IMR-90 (cell line): ENCODE results near the gene CDH2. TPM values are rescaled to one million over a fixed set of nuclear protein-coding genes. Genes with fewer than 3 reads are reported as not detected.

ENCODE experiments used
- ATAC-seq: fragments of 200-7000 bp; cut with Tn5 transposase; 2 replicates; pipeline ENCODE4 v1.9.1; 2020; ENCODE audit warnings: low read depth, mild to moderate bottlenecking, moderate library complexity
- BruUV-seq: library from RNA; stranded (reverse); fragments of 400-500 nt; replicated peaks from 2 replicates; lab custom pipeline; 2021; lab: Mats Ljungman, UMichigan
- CTCF ChIA-PET: fragments of 300-600 bp; formaldehyde crosslinking; extraction: SDS; loops from one replicate; lab custom pipeline; 2021; ENCODE audit warnings: antibody characterized with exemption; lab: Yijun Ruan, JAX
- POLR2A ChIA-PET: fragments of 300-600 bp; sonication (Branson Sonifier 250); formaldehyde crosslinking; loops from one replicate; lab custom pipeline; 2022; ENCODE audit warnings: antibody characterized with exemption; ENCODE audit not compliant: unreplicated experiment; lab: Charles Lee
- DNase-seq: peaks from one replicate; pipeline ENCODE4 v3.0.0; 2013
- H2AFZ ChIP-seq: replicated peaks from 2 replicates; pipeline ENCODE3; 2013; ENCODE audit warnings: low read length, mild to moderate bottlenecking; ENCODE audit not compliant: poor library complexity
- H2AK5ac ChIP-seq: 2 replicates; pipeline ENCODE4 v1.6.1; 2013; ENCODE audit warnings: low read depth, low read length, inconsistent platforms
- H2AK9ac ChIP-seq: replicated peaks from 2 replicates; pipeline ENCODE3; 2013; ENCODE audit warnings: mild to moderate bottlenecking, low read depth, low read length, moderate library complexity; ENCODE audit not compliant: poor library complexity
- H2BK120ac ChIP-seq: 2 replicates; pipeline ENCODE4 v1.6.1; 2013; ENCODE audit warnings: low read depth, low read length, inconsistent platforms
- H2BK15ac ChIP-seq: 3 replicates; pipeline ENCODE4 v1.6.1; 2013; ENCODE audit warnings: low read depth, low read length, inconsistent platforms
- H2BK20ac ChIP-seq: 2 replicates; pipeline ENCODE4 v1.6.1; 2013; ENCODE audit warnings: low read depth, mild to moderate bottlenecking, inconsistent platforms, low read length, moderate library complexity
- H2BK5ac ChIP-seq: 2 replicates; pipeline ENCODE4 v1.6.1; 2013; ENCODE audit warnings: mild to moderate bottlenecking, low read depth, low read length, inconsistent platforms; ENCODE audit not compliant: poor library complexity, severe bottlenecking
- H3K14ac ChIP-seq: replicated peaks from 2 replicates; pipeline ENCODE4 v1.6.1; 2013; ENCODE audit warnings: low read depth, low read length, inconsistent platforms
- H3K18ac ChIP-seq: 2 replicates; pipeline ENCODE4 v1.6.1; 2013; ENCODE audit warnings: low read depth, low read length, control low read depth
- H3K23ac ChIP-seq: 2 replicates; pipeline ENCODE4 v1.6.1; 2013; ENCODE audit warnings: low read depth, low read length, inconsistent platforms
- H3K27ac ChIP-seq: 2 replicates; pipeline ENCODE4 v1.5.1; 2013; ENCODE audit warnings: mild to moderate bottlenecking, control low read depth, low read length; ENCODE audit not compliant: insufficient read depth
- H3K27me3 ChIP-seq: 2 replicates; pipeline ENCODE4 v1.6.1; 2013; ENCODE audit warnings: low read length; ENCODE audit not compliant: control insufficient read depth, insufficient read depth
- H3K36me3 ChIP-seq: 2 replicates; pipeline ENCODE4 v1.6.1; 2013; ENCODE audit warnings: low read length, mixed read lengths; ENCODE audit not compliant: control insufficient read depth, insufficient read depth
- H3K4ac ChIP-seq: 2 replicates; pipeline ENCODE4 v1.6.1; 2013; ENCODE audit warnings: low read depth, low read length, inconsistent platforms
- H3K4me1 ChIP-seq: 2 replicates; pipeline ENCODE4 v1.6.1; 2013; ENCODE audit warnings: low read length, mixed read lengths; ENCODE audit not compliant: control insufficient read depth, insufficient read depth
- H3K4me2 ChIP-seq: 2 replicates; pipeline ENCODE4 v1.6.1; 2013; ENCODE audit warnings: low read depth, mild to moderate bottlenecking, control low read depth, low read length, moderate library complexity
- H3K4me3 ChIP-seq: 2 replicates; pipeline ENCODE4 v1.5.1; 2013; ENCODE audit warnings: low read depth, mild to moderate bottlenecking, control low read depth, low read length, moderate library complexity; ENCODE audit not compliant: insufficient read depth
- H3K56ac ChIP-seq: 2 replicates; pipeline ENCODE4 v1.6.1; 2013; ENCODE audit warnings: low read length, inconsistent platforms; ENCODE audit not compliant: insufficient read depth; ENCODE audit errors: extremely low read depth
- H3K79me1 ChIP-seq, 2 experiments: 2 replicates each; pipeline ENCODE4 v1.6.1; 2013; ENCODE audit warnings: low read length in 2 of 2, inconsistent platforms in 1 of 2, low read depth in 1 of 2
- H3K9ac ChIP-seq: 2 replicates; pipeline ENCODE4 v1.6.1; 2013; ENCODE audit warnings: low read depth, low read length, control low read depth
- H3K9me1 ChIP-seq: 2 replicates; pipeline ENCODE4 v1.6.1; 2013; ENCODE audit warnings: low read length, inconsistent platforms; ENCODE audit not compliant: insufficient read depth
- H3K9me3 ChIP-seq: 2 replicates; pipeline ENCODE4 v1.6.1; 2013; ENCODE audit warnings: low read length; ENCODE audit not compliant: control insufficient read depth, insufficient read depth
- H4K20me1 ChIP-seq: 2 replicates; pipeline ENCODE4 v1.6.1; 2013; ENCODE audit warnings: low read length, inconsistent platforms; ENCODE audit not compliant: insufficient read depth
- H4K5ac ChIP-seq: 2 replicates; pipeline ENCODE4 v1.6.1; 2013; ENCODE audit warnings: mild to moderate bottlenecking, low read depth, low read length, control low read depth
- H4K8ac ChIP-seq, 2 experiments: 2 replicates each; pipeline ENCODE4 v1.6.1; 2013; ENCODE audit warnings: low read depth in 2 of 2, low read length in 2 of 2, control low read depth in 1 of 2, inconsistent platforms in 1 of 2
- H4K91ac ChIP-seq: 2 replicates; pipeline ENCODE4 v1.6.1; 2013; ENCODE audit warnings: low read depth, low read length, inconsistent platforms; ENCODE audit not compliant: insufficient read depth
- BHLHE40 ChIP-seq: fragments of 150-350 bp; IDR thresholded peaks from 2 replicates; pipeline ENCODE4 v1.6.1; 2016; ENCODE audit warnings: mild to moderate bottlenecking, low read depth, low read length
- CEBPB ChIP-seq: IDR thresholded peaks from 2 replicates; pipeline ENCODE4 v1.6.1; 2012; ENCODE audit warnings: low read depth, low read length, improper control_type of control experiment
- CHD1 ChIP-seq: IDR thresholded peaks from 2 replicates; pipeline ENCODE4 v1.6.1; 2012; ENCODE audit warnings: low read depth, low read length, improper control_type of control experiment
- ELK1 ChIP-seq: fragments of 150-350 bp; IDR thresholded peaks from 2 replicates; pipeline ENCODE4 v1.6.1; 2016; ENCODE audit warnings: low read depth, mild to moderate bottlenecking, low read length, moderate library complexity, borderline replicate concordance
- FOS ChIP-seq: fragments of 150-350 bp; IDR thresholded peaks from 2 replicates; pipeline ENCODE4 v1.6.1; 2016; ENCODE audit warnings: low read depth, low read length
- MAFK ChIP-seq: IDR thresholded peaks from 2 replicates; pipeline ENCODE4 v1.6.1; 2012; ENCODE audit warnings: low read depth, low read length, improper control_type of control experiment
- MAZ ChIP-seq: IDR thresholded peaks from 2 replicates; pipeline ENCODE4 v1.6.1; 2012; ENCODE audit warnings: low read depth, mild to moderate bottlenecking, low read length, improper control_type of control experiment, moderate library complexity, borderline replicate concordance
- MXI1 ChIP-seq: IDR thresholded peaks from 2 replicates; pipeline ENCODE4 v1.6.1; 2012; ENCODE audit warnings: low read depth, mild to moderate bottlenecking, low read length, moderate library complexity, borderline replicate concordance
- NFE2L2 ChIP-seq: fragments of 150-350 bp; IDR thresholded peaks from 2 replicates; pipeline ENCODE4 v1.6.1; 2016; ENCODE audit warnings: low read depth, mild to moderate bottlenecking, low read length
- POLR2A ChIP-seq: IDR thresholded peaks from 2 replicates; pipeline ENCODE4 v1.6.1; 2012; ENCODE audit warnings: mild to moderate bottlenecking, low read depth, low read length
- RAD21 ChIP-seq: IDR thresholded peaks from 2 replicates; pipeline ENCODE4 v1.6.1; 2012; ENCODE audit warnings: low read length, improper control_type of control experiment
- RCOR1 ChIP-seq: IDR thresholded peaks from 2 replicates; pipeline ENCODE4 v1.6.1; 2012; ENCODE audit warnings: mild to moderate bottlenecking, low read length, improper control_type of control experiment; ENCODE audit not compliant: insufficient replicate concordance
- RFX5 ChIP-seq: IDR thresholded peaks from 2 replicates; pipeline ENCODE4 v1.8.0; 2012; ENCODE audit warnings: low read depth, mild to moderate bottlenecking, low read length, moderate library complexity
- SMC3 ChIP-seq: fragments of 150-350 bp; IDR thresholded peaks from 2 replicates; pipeline ENCODE4 v1.6.1; 2016; ENCODE audit warnings: low read depth, mild to moderate bottlenecking, antibody characterized with exemption, low read length, moderate library complexity
- WGBS, 2 experiments: methylation state at CpG; one replicate each; pipeline versions ENCODE4 v1.1.5 to v1.1.7; 2013; ENCODE audit warnings: missing lambda C conversion rate in 2 of 2; ENCODE audit not compliant: insufficient read length in 1 of 2; ENCODE audit errors: extremely low coverage in 2 of 2; 5-methylcytosine and 5-hydroxymethylcytosine counted together
- dilution Hi-C: fragments of 300-500 bp; cut with HindIII; formaldehyde crosslinking; loops from one replicate; pipeline ENCODE4 v1.14.3; 2018; ENCODE audit warnings: low sequenced_read_pairs; ENCODE audit not compliant: unreplicated experiment
- in situ Hi-C: fragments of 300-500 bp; cut with MboI; formaldehyde crosslinking; loops from 3 replicates; pipeline ENCODE4 v1.14.3; 2019; ENCODE audit warnings: low sequenced_read_pairs, inconsistent platforms, mixed read lengths
- intact Hi-C: fragments of 100-400 bp; cut with micrococcal nuclease; formaldehyde crosslinking; loops from 2 replicates; pipeline ENCODE4 v1.10.0; 2022
- polyA plus RNA-seq, 3 experiments: library from polyadenylated mRNA; depleted of rRNA; stranded (reverse); fragments of >200 nt; gene quantifications; 2 replicates each; pipeline ENCODE4 v1.2.3, GENCODE V29; 2012; ENCODE audit warnings: low replicate concordance in 1 of 3
- total RNA-seq: library from RNA; depleted of rRNA; stranded (reverse); fragments of >200 nt; gene quantifications from 2 replicates; pipeline ENCODE4 v1.2.3, GENCODE V29; 2012
- TF ChIP-seq, protein P1 (sequence below): conservative IDR thresholded peaks from 2 replicates; pipeline ENCODE4 v1.5.1; 2012; ENCODE audit warnings: mild to moderate bottlenecking, low read depth, low read length, improper control_type of control experiment
- TF ChIP-seq, protein P2 (sequence below): fragments of 150-350 bp; IDR thresholded peaks from 2 replicates; pipeline ENCODE4 v1.6.1; 2017; ENCODE audit warnings: mild to moderate bottlenecking, antibody characterized with exemption, low read length, low read depth

The CDH2 gene
- total and polyA plus RNA-seq, 2 of the 4 experiments (the other 2 are of a cell fraction) = 55.6 to 111 TPM

GRCh38 chr18:28120828-28121515, 56.0 kb downstream of the CDH2 start:
- TF ChIP-seq, protein P1, sequence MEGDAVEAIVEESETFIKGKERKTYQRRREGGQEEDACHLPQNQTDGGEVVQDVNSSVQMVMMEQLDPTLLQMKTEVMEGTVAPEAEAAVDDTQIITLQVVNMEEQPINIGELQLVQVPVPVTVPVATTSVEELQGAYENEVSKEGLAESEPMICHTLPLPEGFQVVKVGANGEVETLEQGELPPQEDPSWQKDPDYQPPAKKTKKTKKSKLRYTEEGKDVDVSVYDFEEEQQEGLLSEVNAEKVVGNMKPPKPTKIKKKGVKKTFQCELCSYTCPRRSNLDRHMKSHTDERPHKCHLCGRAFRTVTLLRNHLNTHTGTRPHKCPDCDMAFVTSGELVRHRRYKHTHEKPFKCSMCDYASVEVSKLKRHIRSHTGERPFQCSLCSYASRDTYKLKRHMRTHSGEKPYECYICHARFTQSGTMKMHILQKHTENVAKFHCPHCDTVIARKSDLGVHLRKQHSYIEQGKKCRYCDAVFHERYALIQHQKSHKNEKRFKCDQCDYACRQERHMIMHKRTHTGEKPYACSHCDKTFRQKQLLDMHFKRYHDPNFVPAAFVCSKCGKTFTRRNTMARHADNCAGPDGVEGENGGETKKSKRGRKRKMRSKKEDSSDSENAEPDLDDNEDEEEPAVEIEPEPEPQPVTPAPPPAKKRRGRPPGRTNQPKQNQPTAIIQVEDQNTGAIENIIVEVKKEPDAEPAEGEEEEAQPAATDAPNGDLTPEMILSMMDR = no peak
- no peak for TF ChIP-seq CHD1
- TF ChIP-seq, protein P2, sequence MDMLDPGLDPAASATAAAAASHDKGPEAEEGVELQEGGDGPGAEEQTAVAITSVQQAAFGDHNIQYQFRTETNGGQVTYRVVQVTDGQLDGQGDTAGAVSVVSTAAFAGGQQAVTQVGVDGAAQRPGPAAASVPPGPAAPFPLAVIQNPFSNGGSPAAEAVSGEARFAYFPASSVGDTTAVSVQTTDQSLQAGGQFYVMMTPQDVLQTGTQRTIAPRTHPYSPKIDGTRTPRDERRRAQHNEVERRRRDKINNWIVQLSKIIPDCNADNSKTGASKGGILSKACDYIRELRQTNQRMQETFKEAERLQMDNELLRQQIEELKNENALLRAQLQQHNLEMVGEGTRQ = no peak
- TF ChIP-seq MXI1 = no peak
- no peak for TF ChIP-seq RAD21
- no peak for TF ChIP-seq FOS
- no peak for TF ChIP-seq CEBPB
- TF ChIP-seq ELK1 = no peak
- TF ChIP-seq MAFK = no peak
- TF ChIP-seq MAZ = no peak
- no peak for TF ChIP-seq POLR2A
- TF ChIP-seq BHLHE40 = no peak
- no peak for TF ChIP-seq RFX5
- TF ChIP-seq NFE2L2 = no peak
- TF ChIP-seq RCOR1 = no peak
- TF ChIP-seq SMC3 = no peak
- H3K4me2 ChIP-seq = no peak overlapping the region
- WGBS, 2 experiments = no CpG with 5 or more reads among the region's 2 CpGs
- in situ Hi-C loops (no loop called here), dilution Hi-C loops (no loop called here), intact Hi-C loops (no loop called here)
- no peak overlapping the region; the same call in 1 of the 2 replicates for H3K18ac ChIP-seq
- H3K79me1 ChIP-seq = peaks cover 23 to 45% of the 10 kb centered on the region in 2 experiments; a peak in 3 of 4 replicates
- ChIA-PET POLR2A (no interaction called here), CTCF (no interaction called here)
- no TSS peak for BruUV-seq
- H3K27ac ChIP-seq = no peak overlapping the region
- no peak overlapping the region for H3K56ac ChIP-seq
- H2BK5ac ChIP-seq = no peak overlapping the region
- no peaks in the 10 kb centered on the region for H3K27me3 ChIP-seq
- H3K23ac ChIP-seq = no peak overlapping the region
- no peaks in the 10 kb centered on the region for H3K9me3 ChIP-seq
- no peak overlapping the region for H2AFZ ChIP-seq
- H3K4me3 ChIP-seq = no peak overlapping the region
- ATAC-seq (no peak), DNase-seq (no peak)
- no peaks in the 10 kb centered on the region; the same call in 1 of the 2 replicates for H3K9me1 ChIP-seq
- no peak overlapping the region for H2BK15ac ChIP-seq
- no peak overlapping the region for H2BK20ac ChIP-seq
- no peak overlapping the region for H3K9ac ChIP-seq
- H2AK5ac ChIP-seq = no peak overlapping the region
- H4K20me1 ChIP-seq = no peaks in the 10 kb centered on the region
- peaks cover 5% of the 10 kb centered on the region; the same call in 1 of the 2 replicates for H3K4me1 ChIP-seq
- H4K5ac ChIP-seq = no peak overlapping the region
- no peak overlapping the region for H3K4ac ChIP-seq
- H3K36me3 ChIP-seq = no peaks in the 10 kb centered on the region
- H2BK120ac ChIP-seq = no peak overlapping the region
- H4K91ac ChIP-seq = no peak overlapping the region
- H4K8ac ChIP-seq = no peak overlapping the region
- no peak overlapping the region for H3K14ac ChIP-seq
- H2AK9ac ChIP-seq = no peak overlapping the region
